Measurements from ENCODE around the gene SLAMF1.
"Not testable (repeated sequence)": the region's sequence is repeated elsewhere in the genome, so short reads cannot be mapped to it uniquely, and the experiment has no call there.

The SLAMF1 gene

DNA sequence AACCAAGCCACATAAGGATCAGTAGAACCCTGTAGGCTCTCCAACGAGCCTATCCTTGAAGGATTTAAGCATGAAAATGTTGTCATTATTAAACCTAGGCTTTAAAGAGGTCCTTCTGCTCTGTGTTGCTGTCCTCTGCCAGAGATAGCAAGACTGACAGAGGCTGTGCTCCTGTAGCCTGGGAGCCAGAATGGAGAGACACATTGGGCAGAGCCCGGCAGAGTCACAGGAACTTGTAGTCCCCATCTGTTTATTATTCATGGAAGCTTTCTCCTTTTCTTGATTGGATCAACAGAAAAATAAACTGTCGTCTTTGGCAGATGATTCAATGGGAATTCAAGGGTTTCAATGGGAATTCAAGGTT is 19.2 kb upstream of the SLAMF1 start:
- FAIRE-seq = no peak
- DNase-seq (ENCODE audit: insufficient read length, low spot score) = no peak

DNA sequence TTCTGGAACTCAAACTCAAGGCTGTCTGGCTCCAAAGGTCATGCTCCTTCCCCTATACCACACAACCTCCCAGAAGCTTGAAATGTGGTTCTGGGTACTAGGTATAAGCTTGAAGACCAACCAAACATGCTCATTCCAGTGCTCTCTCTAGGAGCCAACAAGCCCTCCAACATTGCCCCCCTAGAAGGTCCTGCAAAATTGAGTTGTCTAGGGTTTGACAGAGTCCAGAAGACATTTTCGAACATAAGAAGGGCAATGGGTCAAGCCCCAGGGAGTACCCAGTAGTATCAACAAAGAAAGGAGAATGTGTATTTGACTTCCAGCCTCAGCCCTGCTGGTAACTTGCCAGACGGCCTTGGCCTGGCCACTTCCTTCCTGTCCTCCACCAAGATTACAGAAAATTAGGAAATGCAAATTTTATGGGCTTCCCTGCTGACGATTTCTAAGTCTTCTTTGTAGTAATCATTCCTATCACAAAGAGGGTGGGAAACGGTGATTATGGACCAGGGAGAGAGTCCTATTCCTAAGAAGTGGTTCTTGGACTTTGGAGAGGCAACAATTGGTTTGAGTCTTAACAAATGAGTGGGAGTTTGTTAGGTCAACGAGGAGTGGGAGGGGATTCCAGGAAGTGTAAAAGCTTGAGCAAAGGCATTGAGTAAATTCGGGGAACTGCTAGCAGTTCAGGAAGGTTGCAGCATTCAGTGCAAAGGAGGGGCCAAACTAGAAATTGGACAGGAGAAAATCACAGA is 18.7 kb upstream of the SLAMF1 start:
- DNase-seq (ENCODE audit: insufficient read length, low spot score) = no peak
- FAIRE-seq = no peak

DNA sequence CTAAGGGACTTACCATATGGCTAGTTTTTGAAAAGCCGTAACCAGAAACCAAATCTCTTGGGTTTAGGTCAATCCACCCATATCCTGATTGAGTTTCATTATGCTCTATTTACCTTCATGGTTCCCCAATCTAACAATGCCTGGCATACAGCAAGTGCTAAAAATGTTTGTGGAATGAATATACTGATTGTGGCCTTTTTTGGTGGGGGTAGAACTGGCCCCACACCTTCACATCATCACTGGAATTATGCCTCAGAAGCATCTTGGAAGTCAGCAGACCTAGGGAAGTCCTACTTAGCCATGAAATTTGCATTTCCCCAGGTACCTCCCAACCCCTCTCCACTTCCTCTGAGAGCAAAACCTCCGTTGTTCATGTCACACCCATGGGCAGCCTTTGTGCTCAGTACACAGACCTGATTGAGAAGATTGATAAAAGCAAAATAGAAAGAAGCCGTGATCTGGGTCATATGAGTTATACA is 17.8 kb upstream of the SLAMF1 start:
- FAIRE-seq (no peak), DNase-seq (ENCODE audit: insufficient read length, low spot score) (no peak)

DNA sequence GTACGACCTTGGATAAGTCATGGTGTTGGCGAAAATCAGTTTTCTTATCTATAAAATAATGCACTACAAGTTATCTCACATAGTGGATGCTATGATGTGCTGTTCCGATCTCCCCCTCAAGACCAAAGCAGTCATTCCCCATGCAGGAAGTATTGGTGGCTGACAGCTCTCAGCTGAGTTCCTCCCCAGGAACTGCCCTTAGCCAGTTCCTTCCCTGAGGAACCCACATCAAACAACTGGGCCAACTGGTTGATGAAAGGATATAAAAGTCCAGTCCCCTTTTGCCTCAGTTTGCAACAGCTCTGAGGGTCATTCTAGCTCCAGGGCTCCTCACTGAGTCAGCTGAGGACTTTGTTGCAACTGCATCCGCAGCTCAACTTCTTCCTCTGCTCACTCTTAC is 16.1 kb upstream of the SLAMF1 start:
- DNase-seq (ENCODE audit: insufficient read length, low spot score) (no peak), FAIRE-seq (no peak)

DNA sequence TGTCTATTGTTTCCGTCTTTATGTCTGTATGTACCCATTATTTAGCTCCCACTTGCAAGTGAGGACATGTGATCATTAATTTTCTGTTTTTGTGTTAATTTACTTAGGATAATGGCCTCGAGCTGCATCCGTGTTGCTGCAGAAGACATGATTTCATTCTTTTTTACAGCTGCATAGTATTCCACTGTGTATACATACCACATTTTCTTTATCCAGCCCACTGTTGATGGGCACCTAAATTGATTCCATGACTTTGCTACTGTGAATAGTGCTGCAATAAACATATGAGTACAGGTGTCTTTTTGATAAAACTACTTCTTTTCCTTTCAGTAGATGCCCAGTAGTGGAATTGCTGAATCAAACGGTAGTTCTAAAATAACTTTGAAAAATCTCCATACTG is 12.7 kb upstream of the SLAMF1 start:
- no peak for FAIRE-seq
- no peak for DNase-seq (ENCODE audit: insufficient read length, low spot score)

DNA sequence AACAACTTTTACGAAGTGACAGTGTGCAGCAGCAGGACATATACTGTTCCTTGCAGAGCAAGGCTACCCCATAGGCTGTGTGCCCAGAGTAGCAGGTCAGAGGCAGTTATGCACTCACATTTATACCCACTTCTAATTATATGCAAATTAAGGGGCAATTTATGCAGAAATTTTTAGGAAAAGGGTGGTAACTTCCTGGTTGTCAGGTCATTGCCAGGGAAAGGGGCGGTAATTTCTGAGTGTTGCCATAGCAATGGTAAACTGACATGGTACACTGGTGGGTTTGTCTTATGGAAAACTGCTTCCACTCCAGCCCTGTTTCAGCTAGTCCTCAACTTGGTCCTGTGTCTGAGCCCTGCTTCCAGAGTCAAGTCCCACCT is 12.0 kb upstream of the SLAMF1 start:
- FAIRE-seq (no peak), DNase-seq (ENCODE audit: insufficient read length, low spot score) (no peak)

DNA sequence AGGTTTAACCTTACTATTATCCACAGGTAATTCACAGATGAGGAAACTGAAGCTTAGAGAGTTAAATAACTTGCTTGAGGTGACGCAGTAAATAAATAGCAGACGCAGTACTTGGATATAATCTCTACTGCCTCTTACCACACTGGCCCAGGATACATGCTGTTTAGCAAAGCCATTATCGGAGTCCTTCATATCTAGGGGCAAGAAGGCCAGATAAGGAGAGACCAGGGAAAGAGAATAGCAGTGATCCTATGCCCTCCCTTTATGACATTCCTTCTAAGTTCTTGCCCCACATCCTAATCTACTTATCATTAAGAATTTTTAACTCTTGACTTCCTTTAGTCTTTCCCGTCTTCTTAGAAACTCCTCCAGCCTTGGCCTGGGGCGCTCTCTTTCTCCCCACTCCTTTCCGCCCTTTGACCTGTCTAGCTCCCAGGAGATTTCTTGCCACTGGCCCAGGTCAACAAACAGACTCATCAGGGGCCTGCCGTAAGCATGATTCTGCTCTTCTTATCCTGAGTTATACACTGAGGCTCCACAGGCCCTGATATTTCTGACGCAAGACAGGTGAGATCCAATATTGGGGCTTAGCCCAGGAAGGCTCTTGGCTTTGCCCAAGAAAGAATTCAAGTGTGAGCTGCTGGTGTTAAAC is 11.4 kb upstream of the SLAMF1 start:
- DNase-seq (ENCODE audit: insufficient read length, low spot score) (no peak), FAIRE-seq (no peak)

DNA sequence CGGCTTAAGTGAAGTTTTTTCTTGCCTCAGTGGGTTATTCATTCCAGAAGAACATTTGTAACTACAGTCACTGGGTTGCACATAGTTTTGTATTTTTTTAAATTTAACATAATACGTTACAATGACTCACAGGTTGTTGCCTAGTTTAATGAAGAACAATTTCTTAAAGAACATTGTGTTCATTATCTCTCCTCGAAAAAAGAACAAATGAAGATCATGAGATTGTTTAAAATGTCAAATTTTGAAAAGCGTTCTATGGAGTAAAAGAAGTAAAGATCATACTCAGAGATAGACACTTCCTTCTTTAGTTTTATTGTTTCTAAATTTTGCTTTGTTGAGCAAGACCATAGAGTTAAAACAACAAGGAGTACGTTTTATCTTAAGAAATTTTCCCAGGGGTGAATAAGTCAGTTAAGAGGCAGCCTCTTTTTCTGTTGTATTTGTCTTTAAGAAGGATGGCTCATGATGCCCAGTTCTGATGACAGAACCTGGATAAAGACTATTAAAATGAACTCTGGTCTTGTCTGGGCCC is 10.5 kb upstream of the SLAMF1 start:
- DNase-seq (ENCODE audit: insufficient read length, low spot score) = no peak

DNA sequence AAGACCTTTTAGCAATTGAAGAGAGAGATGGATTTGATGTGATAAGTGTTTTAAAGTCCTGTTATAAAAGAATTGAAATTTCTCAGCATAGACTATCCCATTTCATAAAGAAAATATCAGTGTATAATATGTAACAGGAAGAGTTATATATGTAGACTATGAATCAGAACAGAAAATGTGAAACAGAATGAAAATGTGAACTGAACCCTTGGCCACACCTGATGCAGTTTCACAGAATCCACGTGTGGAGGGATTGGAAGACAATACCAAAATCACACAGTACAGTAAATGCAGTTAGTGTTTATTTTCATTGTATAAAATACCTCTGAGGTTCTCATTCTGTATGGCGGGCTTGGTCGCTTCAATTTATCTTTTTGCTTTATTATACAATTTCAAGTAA is 9.9 kb upstream of the SLAMF1 start:
- DNase-seq (ENCODE audit: insufficient read length, low spot score) = no peak

More for the DNA sequence above, 10.5 kb upstream of the SLAMF1 start:
- FAIRE-seq = no peak

DNA sequence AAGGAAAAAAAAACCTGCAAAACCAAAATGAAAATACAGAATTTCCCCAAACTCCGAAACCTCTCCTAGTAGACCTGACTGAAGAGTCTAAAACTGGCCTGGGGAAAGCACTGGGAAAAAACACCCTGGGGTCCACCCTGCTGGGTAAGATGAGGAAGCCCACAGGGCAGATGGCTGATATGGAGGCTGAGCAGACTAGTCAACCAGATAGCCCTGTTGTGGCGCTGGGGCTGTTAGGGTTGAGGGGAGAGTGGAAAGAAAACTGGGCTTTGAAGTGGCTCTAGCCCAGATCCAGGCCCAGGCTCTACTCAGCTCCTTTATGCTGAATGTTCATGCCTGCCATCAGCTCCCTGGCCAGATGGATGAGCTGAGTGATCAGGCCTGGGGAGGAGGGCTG is 6.8 kb upstream of the SLAMF1 start:
- FAIRE-seq (no peak), DNase-seq (ENCODE audit: insufficient read length, low spot score) (no peak)

More for the DNA sequence above, 9.9 kb upstream of the SLAMF1 start:
- FAIRE-seq = no peak

DNA sequence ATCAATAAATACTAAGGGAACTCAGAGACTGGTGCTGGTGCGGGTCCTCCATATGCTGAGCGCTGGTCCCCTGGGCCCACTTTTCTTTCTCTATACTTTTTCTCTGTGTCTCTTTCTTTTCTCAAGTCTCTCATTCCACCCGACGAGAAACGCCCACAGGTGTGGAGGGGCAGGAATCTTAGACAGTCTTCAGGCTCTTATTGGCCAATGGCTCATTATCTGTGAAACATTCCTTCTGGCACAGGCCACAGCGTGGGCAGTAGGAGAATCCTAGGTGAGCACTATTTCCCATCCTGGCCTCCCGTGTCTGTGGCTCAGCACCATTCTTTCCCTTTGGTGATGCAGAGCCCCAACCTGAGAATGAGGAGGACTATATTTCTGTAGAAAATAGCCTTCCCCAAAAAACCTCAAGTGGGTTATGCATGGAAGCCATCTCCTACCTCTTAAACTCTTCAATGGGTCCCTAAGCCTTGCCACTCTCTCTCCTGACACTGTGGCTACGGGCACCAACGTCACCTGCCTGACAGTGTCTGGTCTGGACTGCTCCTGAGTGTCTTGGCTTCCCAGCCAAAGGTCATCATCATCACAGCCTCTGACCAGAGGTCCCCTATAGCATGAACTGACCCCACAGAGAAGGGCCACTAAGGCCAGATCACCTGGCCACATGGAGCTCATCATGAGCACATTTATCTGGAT is 6.2 kb upstream of the SLAMF1 start:
- DNase-seq (ENCODE audit: insufficient read length, low spot score) (no peak), FAIRE-seq (no peak)

DNA sequence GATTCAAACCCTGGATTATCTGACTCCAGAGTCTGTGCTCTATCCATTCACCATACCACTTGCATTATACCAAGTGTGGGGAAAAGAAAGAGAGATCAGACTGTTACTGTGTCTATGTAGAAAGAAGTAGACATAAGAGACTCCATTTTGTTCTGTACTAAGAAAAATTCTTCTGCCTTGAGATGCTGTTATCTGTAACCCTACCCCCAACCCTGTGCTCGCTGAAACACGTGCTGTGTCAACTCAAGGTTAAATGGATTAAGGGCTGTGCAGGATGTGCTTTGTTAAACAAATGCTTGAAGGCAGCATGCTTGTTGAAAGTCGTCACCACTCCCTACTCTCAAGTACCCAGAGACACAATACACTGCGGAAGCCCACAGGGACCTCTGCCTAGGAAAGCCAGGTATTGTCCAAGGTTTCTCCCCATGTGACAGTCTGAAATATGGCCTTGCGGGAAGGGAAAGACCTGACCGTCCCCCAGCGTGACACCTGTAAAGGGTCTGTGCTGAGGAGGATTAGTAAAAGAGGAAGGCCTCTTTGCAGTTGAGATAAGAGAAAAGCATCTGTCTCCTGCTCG is 5.3 kb upstream of the SLAMF1 start:
- FAIRE-seq = not testable (repeated sequence)

DNA sequence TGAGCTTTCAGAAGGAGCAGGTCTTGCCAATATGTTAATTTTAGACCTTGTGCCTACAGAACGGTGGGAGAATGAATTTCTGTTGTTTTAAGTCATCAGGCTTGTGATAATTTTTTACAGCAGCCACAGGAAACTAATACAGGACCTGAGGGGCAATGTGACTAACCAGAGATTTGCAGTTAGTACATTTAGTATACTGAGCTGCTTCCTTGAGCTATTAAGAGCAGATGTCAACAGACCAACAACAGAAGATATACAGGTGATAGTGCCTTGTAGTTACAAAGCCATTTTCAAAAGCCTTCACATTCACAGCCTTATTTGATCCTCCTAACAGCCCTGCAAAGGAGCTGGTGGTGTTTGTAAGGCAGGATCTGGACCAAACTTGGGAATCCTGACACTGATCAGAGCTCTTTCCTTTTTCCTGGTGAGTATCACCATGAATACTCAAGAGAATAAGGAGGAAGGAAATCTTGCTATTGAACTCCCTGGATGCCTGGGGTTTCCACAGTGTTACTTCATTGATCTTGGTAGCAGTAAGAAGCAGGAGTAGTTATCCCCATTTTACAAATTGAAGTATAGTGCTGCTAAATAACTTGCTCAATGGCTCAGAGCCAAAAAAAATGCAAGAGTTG is 4.7 kb upstream of the SLAMF1 start:
- no peak for FAIRE-seq
- DNase-seq (ENCODE audit: insufficient read length, low spot score) = no peak

More for the DNA sequence above, 5.3 kb upstream of the SLAMF1 start:
- not testable (repeated sequence) for DNase-seq (ENCODE audit: insufficient read length, low spot score)

DNA sequence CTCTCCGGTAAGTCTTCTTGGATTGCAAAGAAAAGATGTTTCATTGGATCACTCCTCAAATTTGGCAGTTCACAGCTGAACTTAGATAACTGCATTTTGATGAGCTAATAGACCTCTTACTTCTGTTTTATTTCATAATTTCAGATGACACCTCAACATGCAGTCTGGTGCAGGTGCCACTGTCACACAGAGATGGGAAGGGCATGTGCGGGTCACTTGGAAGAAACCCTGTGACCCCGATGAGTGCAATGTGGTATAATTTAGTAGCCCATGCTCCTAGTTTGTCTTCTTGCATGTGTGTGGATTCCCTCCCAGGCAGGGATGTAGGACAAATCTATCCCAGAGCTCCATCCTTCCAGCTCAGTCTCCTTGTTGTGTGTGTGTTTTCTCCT is 481 bp upstream of the SLAMF1 start:
- FAIRE-seq = no peak
- DNase-seq (ENCODE audit: insufficient read length, low spot score) = no peak

DNA sequence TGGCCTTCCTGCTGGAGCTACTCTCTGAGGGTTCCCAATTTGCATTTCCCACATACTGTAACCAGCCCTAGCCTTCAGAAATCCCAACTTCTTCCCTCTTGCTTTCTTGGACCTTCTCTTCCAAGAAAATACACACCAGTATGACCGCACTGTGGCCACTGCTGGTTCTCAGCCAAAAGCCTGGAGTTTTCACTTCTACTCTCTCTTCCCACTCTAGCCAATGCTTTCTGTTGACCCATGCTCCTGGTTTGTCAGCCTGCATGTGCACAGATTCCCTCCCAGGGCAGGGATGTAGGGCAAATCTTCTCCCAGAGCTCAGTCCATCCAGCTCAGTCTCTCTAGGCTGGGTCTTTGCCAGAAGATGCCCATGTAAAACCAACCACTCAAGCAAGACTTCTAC is 664 bp downstream of the SLAMF1 start:
- FAIRE-seq = no peak

DNA sequence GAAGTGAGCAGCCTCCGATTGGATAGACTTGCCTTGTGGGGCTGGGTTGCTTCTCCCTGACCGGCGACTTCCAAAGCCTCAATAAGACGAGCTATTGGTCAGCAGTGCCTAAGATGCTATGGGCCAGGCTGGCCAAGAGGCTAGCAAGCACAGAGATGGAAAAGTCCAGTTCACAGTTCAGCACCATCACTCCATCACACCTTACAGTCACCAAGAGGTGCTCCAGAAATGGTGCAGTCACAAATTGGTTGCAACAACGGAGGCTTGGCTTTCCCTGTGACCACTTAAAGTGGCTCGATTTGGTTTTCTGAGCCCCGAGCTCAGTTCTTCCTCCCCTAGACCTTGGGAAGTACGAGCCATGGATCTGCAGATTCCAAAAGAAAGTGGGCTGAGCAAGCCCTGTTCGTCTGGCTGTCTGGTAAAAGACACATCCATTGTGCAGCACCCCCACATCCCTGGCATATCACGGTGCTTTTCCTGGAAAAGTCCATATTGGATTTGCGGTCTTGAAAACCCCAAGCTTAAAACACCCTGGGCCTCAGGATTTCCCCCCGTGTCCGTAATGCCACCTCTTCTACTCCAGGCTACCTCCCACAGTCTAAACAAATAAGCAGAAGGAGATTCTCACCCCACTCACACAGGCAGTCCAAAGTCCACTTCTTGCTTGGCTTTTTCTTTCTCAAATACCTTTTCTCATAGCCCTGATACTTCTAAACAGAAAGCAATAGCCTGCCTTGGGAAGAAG is 1.3 kb downstream of the SLAMF1 start:
- DNase-seq (ENCODE audit: insufficient read length, low spot score) (no peak), FAIRE-seq (no peak)

More for the DNA sequence above, 664 bp downstream of the SLAMF1 start:
- no peak for DNase-seq (ENCODE audit: insufficient read length, low spot score)

DNA sequence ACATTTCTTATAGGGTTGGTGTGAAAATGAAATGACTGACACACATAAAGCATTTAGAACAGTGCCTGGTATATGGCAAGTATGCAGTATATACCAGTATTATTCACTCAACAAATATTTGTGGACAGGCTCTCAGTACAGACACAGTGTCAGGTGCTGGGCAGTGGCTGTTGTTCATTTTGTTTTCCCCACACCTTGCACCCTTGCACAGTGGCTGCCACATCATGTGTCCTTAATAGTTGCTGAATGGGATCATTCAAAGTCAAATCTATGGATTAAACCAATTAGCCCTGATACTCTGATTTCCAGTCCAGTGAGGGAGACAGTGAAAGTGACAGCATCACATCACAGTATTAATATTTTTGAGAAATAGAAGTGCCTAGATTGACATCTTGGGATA is 2.4 kb downstream of the SLAMF1 start:
- no peak for DNase-seq (ENCODE audit: insufficient read length, low spot score)
- no peak for FAIRE-seq

DNA sequence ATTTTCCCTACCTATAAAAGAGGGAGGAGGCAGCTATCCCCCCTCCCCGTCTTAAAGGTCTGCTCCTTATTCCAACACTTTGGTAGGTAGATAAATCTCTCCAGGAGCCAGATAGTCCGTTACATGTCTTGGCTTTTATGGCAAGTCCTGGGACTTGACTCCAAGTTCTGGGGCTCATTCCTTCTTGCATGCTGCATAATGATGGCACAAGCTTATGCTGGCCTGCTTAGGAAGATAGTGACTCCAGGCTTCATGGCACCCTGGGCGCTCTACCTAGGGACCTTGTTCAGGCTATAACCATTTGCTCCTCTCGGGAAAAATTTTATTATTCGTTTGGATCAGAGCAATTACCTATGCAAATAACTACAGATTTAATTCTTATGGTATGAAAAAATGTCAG is 3.7 kb downstream of the SLAMF1 start:
- FAIRE-seq (no peak), DNase-seq (ENCODE audit: insufficient read length, low spot score) (no peak)

DNA sequence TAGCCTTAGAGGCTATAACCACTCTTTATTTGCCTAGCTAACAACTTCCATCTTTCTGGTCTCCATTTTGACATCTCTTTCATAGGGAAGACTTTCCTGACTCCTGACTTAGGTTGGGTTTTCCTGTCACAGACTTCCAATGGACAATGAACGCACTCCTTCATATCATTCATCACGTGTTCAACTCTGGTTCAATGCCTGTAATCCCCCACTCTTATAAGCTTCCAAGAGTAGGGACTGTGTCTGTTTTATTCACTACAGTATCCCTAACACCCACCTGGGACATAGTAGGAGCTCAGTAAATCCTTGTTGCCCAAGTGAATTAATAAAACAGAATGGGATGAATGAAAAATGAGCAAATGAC is 4.6 kb downstream of the SLAMF1 start:
- FAIRE-seq (no peak), DNase-seq (ENCODE audit: insufficient read length, low spot score) (no peak)
